ENCODE data around the gene SLCO4A1.

DNA sequence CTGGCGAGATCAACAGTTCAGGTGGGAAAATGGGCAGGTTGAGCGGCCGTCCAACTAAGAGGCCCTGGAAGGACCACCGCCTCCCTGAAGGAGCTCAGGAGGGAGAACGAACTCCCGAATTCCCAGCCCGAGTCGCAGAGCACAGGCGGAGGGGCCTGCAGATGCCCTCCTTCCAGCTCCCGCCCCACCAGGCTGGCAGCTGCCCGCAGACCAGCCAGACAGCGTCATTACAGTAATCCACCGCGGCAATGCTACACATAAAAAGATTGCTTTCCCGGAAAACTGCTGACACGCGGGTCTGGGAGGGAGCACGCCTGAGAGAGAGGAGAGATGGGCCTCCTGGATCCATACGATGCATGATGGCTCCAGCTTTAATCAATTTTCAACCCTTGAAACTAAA is 30.5 kb upstream of the SLCO4A1 start:
- TF ChIP-seq, protein P1, sequence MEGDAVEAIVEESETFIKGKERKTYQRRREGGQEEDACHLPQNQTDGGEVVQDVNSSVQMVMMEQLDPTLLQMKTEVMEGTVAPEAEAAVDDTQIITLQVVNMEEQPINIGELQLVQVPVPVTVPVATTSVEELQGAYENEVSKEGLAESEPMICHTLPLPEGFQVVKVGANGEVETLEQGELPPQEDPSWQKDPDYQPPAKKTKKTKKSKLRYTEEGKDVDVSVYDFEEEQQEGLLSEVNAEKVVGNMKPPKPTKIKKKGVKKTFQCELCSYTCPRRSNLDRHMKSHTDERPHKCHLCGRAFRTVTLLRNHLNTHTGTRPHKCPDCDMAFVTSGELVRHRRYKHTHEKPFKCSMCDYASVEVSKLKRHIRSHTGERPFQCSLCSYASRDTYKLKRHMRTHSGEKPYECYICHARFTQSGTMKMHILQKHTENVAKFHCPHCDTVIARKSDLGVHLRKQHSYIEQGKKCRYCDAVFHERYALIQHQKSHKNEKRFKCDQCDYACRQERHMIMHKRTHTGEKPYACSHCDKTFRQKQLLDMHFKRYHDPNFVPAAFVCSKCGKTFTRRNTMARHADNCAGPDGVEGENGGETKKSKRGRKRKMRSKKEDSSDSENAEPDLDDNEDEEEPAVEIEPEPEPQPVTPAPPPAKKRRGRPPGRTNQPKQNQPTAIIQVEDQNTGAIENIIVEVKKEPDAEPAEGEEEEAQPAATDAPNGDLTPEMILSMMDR (conservative IDR thresholded peaks at IDR 0.05; ENCODE audit: low read depth, low read length) = no peak
- TF ChIP-seq EZH2 (IDR thresholded peaks at IDR 0.05; ENCODE audit: borderline replicate concordance, low read depth, low read length, poor library complexity, severe bottlenecking) = no peak
